ENCODE results near the gene JAM3. TPM values are rescaled to one million over a fixed set of nuclear protein-coding genes. Genes with fewer than 3 reads are reported as not detected.

Gene JAM3
- total RNA-seq, 4 donors from 2014 or later, result 84.2 to 122 (median 96.5) TPM

- Histone ChIP-seq H3K36me3 (no peaks in the 10 kb centered on the region), H3K27ac (replicated peaks in 1 of 4) (peak overlapping the region in 3 of 4 donors; percentile 1 to 43 (median 32)), H3K9me3 (no peaks in the 10 kb centered on the region), H3K27me3 (no peaks in the 10 kb centered on the region), H3K4me1 (peaks cover 21 to 53% (median 50%) of the 10 kb centered on the region in 4 donors), H3K4me3 (no peak overlapping the region)
- intact Hi-C loops (cut with DNase I), result loop anchor here (5.0 kb wide), 1 partner anchor 44 kb away; no protein-coding TSS in a partner anchor
- no peak for TF ChIP-seq POLR2AphosphoS5 (IDR thresholded peaks at IDR 0.05)
- no peak for TF ChIP-seq POLR2A (IDR thresholded peaks at IDR 0.05; ENCODE audit: low read depth)
- no peak for TF ChIP-seq CTCF (IDR thresholded peaks at IDR 0.05)
- TF ChIP-seq EP300 (IDR thresholded peaks at IDR 0.05), result no peak
- 96% methylated on average over 1 of the region's 1 CpG for WGBS
- DNase-seq (ENCODE audit: extremely low spot score), result no peak
Observed at GRCh38 chr11:134116210-134116609, 47.3 kb downstream of the JAM3 start.

GRCh38 chr11:134118006-134118405 is 49.1 kb downstream of the JAM3 start:
- intact Hi-C loops (cut with DNase I), result loop anchor here (5.0 kb wide), 1 partner anchor 46 kb away; no protein-coding TSS in a partner anchor
- Histone ChIP-seq H3K4me3 (no peak overlapping the region), H3K4me1 (peaks cover 33 to 71% (median 68%) of the 10 kb centered on the region in 4 donors), H3K36me3 (no peaks in the 10 kb centered on the region), H3K9me3 (no peaks in the 10 kb centered on the region), H3K27ac (replicated peaks in 1 of 4) (peak overlapping the region in 2 of 4 donors; percentile 86 to 92), H3K27me3 (no peaks in the 10 kb centered on the region)
- TF ChIP-seq POLR2AphosphoS5 (IDR thresholded peaks at IDR 0.05) (no peak), POLR2A (IDR thresholded peaks at IDR 0.05; ENCODE audit: low read depth) (no peak), EP300 (IDR thresholded peaks at IDR 0.05) (no peak), CTCF (IDR thresholded peaks at IDR 0.05) (no peak)
- DNase-seq (ENCODE audit: extremely low spot score), result no peak

GRCh38 chr11:134119094-134119493 is 50.2 kb downstream of the JAM3 start:
- no peak for DNase-seq (ENCODE audit: extremely low spot score)
- Histone ChIP-seq H3K27me3 (no peaks in the 10 kb centered on the region), H3K4me3 (no peak overlapping the region), H3K9me3 (no peaks in the 10 kb centered on the region), H3K27ac (replicated peaks in 1 of 4) (peak overlapping the region; percentile 86 to 92 (median 90)), H3K4me1 (peaks cover 33 to 82% (median 77%) of the 10 kb centered on the region in 4 donors), H3K36me3 (no peaks in the 10 kb centered on the region)
- intact Hi-C loops (cut with DNase I), result loop anchor here (5.0 kb wide), 1 partner anchor 47 kb away; no protein-coding TSS in a partner anchor
- WGBS, result 89% methylated on average over 3 of the region's 3 CpGs
- TF ChIP-seq EP300 (IDR thresholded peaks at IDR 0.05) (no peak), POLR2A (IDR thresholded peaks at IDR 0.05; ENCODE audit: low read depth) (no peak), CTCF (IDR thresholded peaks at IDR 0.05) (no peak), POLR2AphosphoS5 (IDR thresholded peaks at IDR 0.05) (no peak)

GRCh38 chr11:134120143-134120850 is 51.4 kb downstream of the JAM3 start:
- intact Hi-C loops (cut with DNase I), result no loop called here
- TF ChIP-seq EP300 (IDR thresholded peaks at IDR 0.05) (no peak), POLR2AphosphoS5 (IDR thresholded peaks at IDR 0.05) (peak; percentile 90 to 91)
- Histone ChIP-seq H3K36me3 (no peaks in the 10 kb centered on the region), H3K27ac (replicated peaks in 1 of 4) (peak overlapping the region; percentile 86 to 92 (median 90)), H3K4me1 (peaks cover 37 to 91% (median 85%) of the 10 kb centered on the region in 4 donors), H3K4me3 (peak overlapping the region; percentile 30 to 49 (median 40)), H3K9me3 (no peaks in the 10 kb centered on the region), H3K27me3 (no peaks in the 10 kb centered on the region)
- DNase-seq (ENCODE audit: extremely low spot score), result peak; percentile 88
- 26% methylated on average over 10 of the region's 13 CpGs for WGBS

GRCh38 chr11:134120921-134121526 is 52.2 kb downstream of the JAM3 start:
- no peaks in the 10 kb centered on the region for H3K27me3 ChIP-seq
- no peak for DNase-seq (ENCODE audit: extremely low spot score)
- 10% methylated on average over 9 of the region's 9 CpGs for WGBS
- H3K4me3 ChIP-seq, result peak overlapping the region; percentile 30 to 49 (median 40)
- peaks cover 44 to 96% (median 91%) of the 10 kb centered on the region in 4 donors for H3K4me1 ChIP-seq
- intact Hi-C loops (cut with DNase I), result no loop called here
- peak overlapping the region; percentile 86 to 92 (median 90) for H3K27ac ChIP-seq (replicated peaks in 1 of 4)
- no peaks in the 10 kb centered on the region for H3K36me3 ChIP-seq
- H3K9me3 ChIP-seq, result no peaks in the 10 kb centered on the region
- TF ChIP-seq POLR2AphosphoS5 (IDR thresholded peaks at IDR 0.05) (peak; percentile 29 to 45), CTCF (IDR thresholded peaks at IDR 0.05) (no peak)

Data from esophagus muscularis mucosa (tissue), 4 donors.